ENCODE data around the gene TTC8.

TTC8 gene

DNA sequence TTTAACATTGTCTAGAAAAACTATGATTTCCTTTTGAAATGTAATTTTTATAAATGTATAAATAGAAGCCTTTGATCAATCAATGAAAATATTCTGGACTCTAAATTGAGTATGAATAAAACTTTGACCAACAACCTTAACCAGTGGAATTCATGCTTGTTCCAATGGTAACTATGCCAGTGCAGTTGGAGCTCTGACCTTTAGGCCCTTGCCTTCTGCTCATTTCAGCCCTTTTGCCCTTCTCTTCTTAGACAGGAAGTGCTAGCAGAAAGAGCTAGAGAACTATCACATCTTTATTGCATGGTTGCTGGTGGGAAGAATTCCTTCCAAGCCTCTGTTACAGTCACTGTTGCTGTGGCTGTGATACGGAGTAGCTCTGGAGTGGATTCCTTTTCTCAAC lies 39.7 kb downstream of the TTC8 start:
- H3K36me3 ChIP-seq (ENCODE audit: insufficient read depth, insufficient read length, low read length), result peaks cover 1% of the 10 kb centered on the region
- no peak for TF ChIP-seq YY1 (IDR thresholded peaks at IDR 0.05; ENCODE audit: insufficient read depth, insufficient read length)
- TF ChIP-seq SUZ12 (IDR thresholded peaks at IDR 0.05; ENCODE audit: extremely low read depth, insufficient read depth, insufficient read length), result no peak
- TF ChIP-seq ZNF274 (IDR thresholded peaks at IDR 0.05; ENCODE audit: low read depth, low read length), result no peak

GRCh38 chr14:88866305-88866704 lies 41.9 kb downstream of the TTC8 start:
- Histone ChIP-seq H3K27me3 (ENCODE audit: insufficient read depth, insufficient read length) (no peaks in the 10 kb centered on the region), H3K4me3 (ENCODE audit: insufficient read length, low read depth) (no peak overlapping the region), H3K9ac (ENCODE audit: insufficient read length, low read depth) (no peak overlapping the region), H3K9me3 (ENCODE audit: insufficient read depth, low read length) (no peaks in the 10 kb centered on the region), H3K36me3 (ENCODE audit: insufficient read depth, insufficient read length, low read length) (no peaks in the 10 kb centered on the region), H3K4me1 (ENCODE audit: insufficient read depth, insufficient read length) (no peaks in the 10 kb centered on the region)
- TF ChIP-seq ZNF274 (IDR thresholded peaks at IDR 0.05; ENCODE audit: low read depth, low read length) (no peak), YY1 (IDR thresholded peaks at IDR 0.05; ENCODE audit: insufficient read depth, insufficient read length) (no peak), SUZ12 (IDR thresholded peaks at IDR 0.05; ENCODE audit: extremely low read depth, insufficient read depth, insufficient read length) (no peak)
- no peak for DNase-seq (ENCODE audit: low read depth, low spot score)

More for the DNA sequence above, 39.7 kb downstream of the TTC8 start:
- Histone ChIP-seq H3K4me3 (ENCODE audit: insufficient read length, low read depth) (no peak overlapping the region), H3K27me3 (ENCODE audit: insufficient read depth, insufficient read length) (no peaks in the 10 kb centered on the region), H3K9me3 (ENCODE audit: insufficient read depth, low read length) (no peaks in the 10 kb centered on the region), H3K9ac (ENCODE audit: insufficient read length, low read depth) (no peak overlapping the region), H3K4me1 (ENCODE audit: insufficient read depth, insufficient read length) (no peaks in the 10 kb centered on the region)
- no peak for DNase-seq (ENCODE audit: low read depth, low spot score)

DNA sequence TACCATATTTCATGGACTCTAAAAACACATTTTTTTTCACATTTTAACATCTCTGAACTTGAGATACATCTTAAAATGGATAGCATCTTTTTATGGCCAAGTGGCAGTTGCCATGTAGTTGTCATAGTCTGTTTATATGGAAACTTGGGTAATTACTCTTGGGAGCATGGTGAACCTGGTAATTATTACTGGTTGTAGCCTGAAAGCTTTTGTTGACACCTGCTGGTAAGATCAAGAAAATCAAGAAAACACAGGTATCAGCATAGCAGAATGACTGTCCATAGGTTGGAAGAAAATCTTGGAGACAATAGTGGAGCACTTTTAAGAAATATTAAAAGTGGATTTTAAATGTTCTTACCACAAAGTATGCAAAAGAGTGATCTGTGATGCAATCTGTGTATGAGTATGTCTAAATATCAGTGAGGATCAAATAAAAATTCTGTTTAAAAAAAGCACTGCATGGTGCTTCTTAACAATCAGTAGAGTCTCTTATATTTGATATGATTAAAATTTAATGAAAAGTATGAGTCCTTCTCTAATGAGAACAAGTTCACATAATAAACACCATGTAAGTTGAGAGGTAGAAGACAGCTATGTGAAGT lies 44.2 kb downstream of the TTC8 start:
- no peak for DNase-seq (ENCODE audit: low read depth, low spot score)
- no peak for TF ChIP-seq ZNF274 (IDR thresholded peaks at IDR 0.05; ENCODE audit: low read depth, low read length)
- TF ChIP-seq SUZ12 (IDR thresholded peaks at IDR 0.05; ENCODE audit: extremely low read depth, insufficient read depth, insufficient read length), result no peak
- TF ChIP-seq YY1 (IDR thresholded peaks at IDR 0.05; ENCODE audit: insufficient read depth, insufficient read length), result no peak

GRCh38 chr14:88870777-88871176 lies 46.3 kb downstream of the TTC8 start:
- H3K9ac ChIP-seq (ENCODE audit: insufficient read length, low read depth), result no peak overlapping the region
- no peaks in the 10 kb centered on the region for H3K9me3 ChIP-seq (ENCODE audit: insufficient read depth, low read length)
- no peak for DNase-seq (ENCODE audit: low read depth, low spot score)
- H3K36me3 ChIP-seq (ENCODE audit: insufficient read depth, insufficient read length, low read length), result peaks cover 11% of the 10 kb centered on the region
- H3K27me3 ChIP-seq (ENCODE audit: insufficient read depth, insufficient read length), result no peaks in the 10 kb centered on the region
- no peak overlapping the region for H3K4me3 ChIP-seq (ENCODE audit: insufficient read length, low read depth)
- TF ChIP-seq ZNF274 (IDR thresholded peaks at IDR 0.05; ENCODE audit: low read depth, low read length) (no peak), SUZ12 (IDR thresholded peaks at IDR 0.05; ENCODE audit: extremely low read depth, insufficient read depth, insufficient read length) (no peak), YY1 (IDR thresholded peaks at IDR 0.05; ENCODE audit: insufficient read depth, insufficient read length) (no peak)
- H3K4me1 ChIP-seq (ENCODE audit: insufficient read depth, insufficient read length), result no peaks in the 10 kb centered on the region

More for the DNA sequence above, 44.2 kb downstream of the TTC8 start:
- H3K36me3 ChIP-seq (ENCODE audit: insufficient read depth, insufficient read length, low read length), result peaks cover 11% of the 10 kb centered on the region
- no peak overlapping the region for H3K9ac ChIP-seq (ENCODE audit: insufficient read length, low read depth)
- no peaks in the 10 kb centered on the region for H3K9me3 ChIP-seq (ENCODE audit: insufficient read depth, low read length)
- no peaks in the 10 kb centered on the region for H3K4me1 ChIP-seq (ENCODE audit: insufficient read depth, insufficient read length)
- H3K4me3 ChIP-seq (ENCODE audit: insufficient read length, low read depth), result no peak overlapping the region
- H3K27me3 ChIP-seq (ENCODE audit: insufficient read depth, insufficient read length), result no peaks in the 10 kb centered on the region

DNA sequence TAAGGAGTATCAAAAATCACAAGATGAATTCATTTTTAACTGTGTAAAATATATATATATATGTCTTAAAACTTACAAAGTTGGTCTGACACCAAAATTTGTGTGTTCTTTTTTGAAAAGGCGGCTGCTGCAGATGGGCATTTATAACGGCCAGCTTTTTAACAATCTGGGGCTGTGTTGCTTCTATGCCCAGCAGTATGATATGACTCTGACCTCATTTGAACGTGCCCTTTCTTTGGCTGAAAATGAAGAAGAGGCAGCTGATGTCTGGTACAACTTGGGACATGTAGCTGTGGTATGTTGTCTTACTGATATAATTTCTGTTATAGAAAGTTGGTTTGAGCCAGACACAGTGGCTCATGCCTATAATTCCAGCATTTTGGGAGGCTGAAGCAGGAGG lies 47.0 kb downstream of the TTC8 start:
- DNase-seq (ENCODE audit: low read depth, low spot score), result no peak
- Histone ChIP-seq H3K36me3 (ENCODE audit: insufficient read depth, insufficient read length, low read length) (peaks cover 11% of the 10 kb centered on the region), H3K27me3 (ENCODE audit: insufficient read depth, insufficient read length) (no peaks in the 10 kb centered on the region), H3K9me3 (ENCODE audit: insufficient read depth, low read length) (no peaks in the 10 kb centered on the region), H3K4me3 (ENCODE audit: insufficient read length, low read depth) (no peak overlapping the region), H3K4me1 (ENCODE audit: insufficient read depth, insufficient read length) (no peaks in the 10 kb centered on the region), H3K9ac (ENCODE audit: insufficient read length, low read depth) (no peak overlapping the region)
- TF ChIP-seq YY1 (IDR thresholded peaks at IDR 0.05; ENCODE audit: insufficient read depth, insufficient read length) (no peak), SUZ12 (IDR thresholded peaks at IDR 0.05; ENCODE audit: extremely low read depth, insufficient read depth, insufficient read length) (no peak), ZNF274 (IDR thresholded peaks at IDR 0.05; ENCODE audit: low read depth, low read length) (no peak)

DNA sequence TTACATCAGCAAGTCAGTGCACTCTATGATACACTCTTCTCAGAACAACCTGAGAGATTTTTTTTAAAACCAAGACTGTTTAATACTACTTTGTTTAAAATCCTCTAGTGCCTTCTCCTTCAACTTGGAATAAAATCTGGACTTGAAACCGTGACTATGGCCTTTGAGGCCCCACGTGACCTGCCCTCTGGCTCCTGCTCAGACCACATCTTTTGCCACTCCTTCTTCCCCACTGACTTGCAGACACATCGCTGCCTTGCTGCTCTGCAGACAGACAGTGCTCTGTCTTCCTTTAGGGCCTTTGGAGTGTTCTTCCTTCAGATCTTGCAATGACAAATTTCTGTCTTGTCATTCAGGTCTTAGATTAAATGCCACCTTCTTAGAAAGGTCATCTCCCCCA lies 48.5 kb downstream of the TTC8 start:
- TF ChIP-seq SUZ12 (IDR thresholded peaks at IDR 0.05; ENCODE audit: extremely low read depth, insufficient read depth, insufficient read length) (no peak), YY1 (IDR thresholded peaks at IDR 0.05; ENCODE audit: insufficient read depth, insufficient read length) (no peak), ZNF274 (IDR thresholded peaks at IDR 0.05; ENCODE audit: low read depth, low read length) (no peak)
- Histone ChIP-seq H3K4me3 (ENCODE audit: insufficient read length, low read depth) (no peak overlapping the region), H3K27me3 (ENCODE audit: insufficient read depth, insufficient read length) (no peaks in the 10 kb centered on the region), H3K9ac (ENCODE audit: insufficient read length, low read depth) (no peak overlapping the region), H3K9me3 (ENCODE audit: insufficient read depth, low read length) (no peaks in the 10 kb centered on the region), H3K36me3 (ENCODE audit: insufficient read depth, insufficient read length, low read length) (peaks cover 11% of the 10 kb centered on the region), H3K4me1 (ENCODE audit: insufficient read depth, insufficient read length) (no peaks in the 10 kb centered on the region)
- no peak for DNase-seq (ENCODE audit: low read depth, low spot score)

- Histone ChIP-seq H3K4me1 (ENCODE audit: insufficient read depth, insufficient read length) (no peaks in the 10 kb centered on the region), H3K4me3 (ENCODE audit: insufficient read length, low read depth) (no peak overlapping the region), H3K27me3 (ENCODE audit: insufficient read depth, insufficient read length) (no peaks in the 10 kb centered on the region), H3K36me3 (ENCODE audit: insufficient read depth, insufficient read length, low read length) (peaks cover 10% of the 10 kb centered on the region), H3K9ac (ENCODE audit: insufficient read length, low read depth) (no peak overlapping the region), H3K9me3 (ENCODE audit: insufficient read depth, low read length) (peaks cover 10% of the 10 kb centered on the region)
- no peak for DNase-seq (ENCODE audit: low read depth, low spot score)
- TF ChIP-seq SUZ12 (IDR thresholded peaks at IDR 0.05; ENCODE audit: extremely low read depth, insufficient read depth, insufficient read length), result no peak
- TF ChIP-seq ZNF274 (IDR thresholded peaks at IDR 0.05; ENCODE audit: low read depth, low read length), result no peak
- TF ChIP-seq YY1 (IDR thresholded peaks at IDR 0.05; ENCODE audit: insufficient read depth, insufficient read length), result no peak
These were observed 52.7 kb downstream of the TTC8 start for GRCh38 chr14:88877192-88877591.
